Gastroesophageal sphincter (tissue), 3 donors: ENCODE results near the gene LGALS7.
"Not testable (repeated sequence)": the region's sequence is repeated elsewhere in the genome, so short reads cannot be mapped to it uniquely, and the experiment has no call there.

Source experiments
- CTCF ChIP-seq, 4 experiments: fragments of 200-600 bp in 2 of 4; fragments of 450-650 bp in 2 of 4; sonication (generic) in 1 of 4; IDR thresholded peaks; one replicate each; pipeline ENCODE4 v1.5.1; 2017 to 2019; ENCODE audit warnings: antibody characterized with exemption in 4 of 4, mild to moderate bottlenecking in 2 of 4, moderate library complexity in 2 of 4
- EP300 ChIP-seq: sonication (generic); formaldehyde crosslinking; IDR thresholded peaks from one replicate; pipeline ENCODE4 v1.6.1; 2017; ENCODE audit warnings: antibody characterized with exemption, mild to moderate bottlenecking
- POLR2A ChIP-seq, 2 donors: fragments of 450-650 bp; IDR thresholded peaks; one replicate each; pipeline ENCODE4 v1.6.1; 2017; ENCODE audit warnings: antibody characterized with exemption in 2 of 2, mild to moderate bottlenecking in 2 of 2, moderate library complexity in 1 of 2

GRCh38 chr19:38791451-38792064, 18.2 kb upstream of the LGALS7 start:
- TF ChIP-seq POLR2A (IDR thresholded peaks at IDR 0.05); CTCF (IDR thresholded peaks at IDR 0.05); EP300: not testable (repeated sequence)
